Measurements from ENCODE around the gene TLE3.

Gene TLE3

GRCh38 chr15:70099167-70099966 is 1.6 kb upstream of the TLE3 start:
- peak; percentile 65 for ATAC-seq
- DNase-seq, result peak; percentile 100

- ATAC-seq (no peak), DNase-seq (peak; percentile 38)
Measured at GRCh38 chr15:70098461-70099166, 897 bp upstream of the TLE3 start.

GRCh38 chr15:70098153-70098460 is 390 bp upstream of the TLE3 start:
- DNase-seq, result no peak
- no peak for ATAC-seq

DNA sequence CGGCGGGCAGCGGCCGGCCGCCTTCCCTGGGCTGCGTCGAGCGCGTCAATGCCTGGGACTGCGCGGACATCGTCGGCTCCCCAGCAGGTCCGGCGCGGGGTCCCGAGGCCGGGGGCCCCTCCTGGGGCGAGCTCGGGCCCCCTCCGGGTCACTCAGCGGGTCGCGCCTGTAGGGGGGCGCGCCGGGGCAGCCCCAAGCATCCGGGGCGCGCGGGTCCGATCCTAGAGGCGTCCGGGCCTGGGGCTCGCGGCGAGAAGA is 725 bp downstream of the TLE3 start:
- no peak for ATAC-seq

DNA sequence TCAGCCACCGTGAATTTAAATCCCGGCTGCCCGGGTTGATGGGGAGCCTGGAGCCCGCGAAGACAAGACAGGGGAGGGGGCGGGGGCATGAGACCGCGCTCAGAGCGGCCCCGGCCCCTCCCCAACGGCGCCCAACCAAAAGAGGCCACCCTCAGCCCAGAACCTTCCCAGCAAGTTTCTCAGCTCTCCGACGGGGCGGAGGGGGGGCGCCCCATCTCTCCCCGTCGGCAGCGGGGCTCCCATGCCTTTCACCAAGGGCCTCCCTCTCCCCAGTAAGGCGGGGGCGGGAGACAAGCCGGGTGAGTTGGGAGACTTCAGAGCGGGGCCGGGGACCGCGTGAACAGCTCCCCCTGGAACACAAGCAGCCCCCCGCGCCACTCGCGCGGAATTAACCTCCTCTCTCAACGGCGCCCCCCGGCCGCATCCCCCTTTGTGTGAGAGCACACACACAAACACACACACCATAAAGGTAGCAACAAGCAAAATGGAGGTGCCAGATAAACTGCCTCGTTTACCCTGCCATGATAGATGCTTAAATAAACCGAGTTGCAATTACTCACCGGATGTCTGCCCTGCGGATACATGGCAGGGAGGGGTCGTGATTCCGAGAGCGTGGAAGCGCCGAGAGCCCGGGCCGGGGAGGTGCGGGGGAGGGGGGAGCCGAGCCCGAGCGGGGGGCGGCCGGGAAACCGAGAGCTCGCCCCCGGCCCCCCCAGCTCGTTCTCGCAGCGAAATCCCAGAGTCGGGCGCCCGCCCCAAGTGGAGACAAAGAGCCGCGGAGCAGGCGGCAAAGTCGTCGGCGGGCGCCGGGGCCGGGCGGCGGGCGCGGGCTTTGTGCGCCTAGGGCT is 1.3 kb downstream of the TLE3 start:
- ATAC-seq, result peak; percentile 5

More for the DNA sequence above, 725 bp downstream of the TLE3 start:
- DNase-seq, result no peak

DNA sequence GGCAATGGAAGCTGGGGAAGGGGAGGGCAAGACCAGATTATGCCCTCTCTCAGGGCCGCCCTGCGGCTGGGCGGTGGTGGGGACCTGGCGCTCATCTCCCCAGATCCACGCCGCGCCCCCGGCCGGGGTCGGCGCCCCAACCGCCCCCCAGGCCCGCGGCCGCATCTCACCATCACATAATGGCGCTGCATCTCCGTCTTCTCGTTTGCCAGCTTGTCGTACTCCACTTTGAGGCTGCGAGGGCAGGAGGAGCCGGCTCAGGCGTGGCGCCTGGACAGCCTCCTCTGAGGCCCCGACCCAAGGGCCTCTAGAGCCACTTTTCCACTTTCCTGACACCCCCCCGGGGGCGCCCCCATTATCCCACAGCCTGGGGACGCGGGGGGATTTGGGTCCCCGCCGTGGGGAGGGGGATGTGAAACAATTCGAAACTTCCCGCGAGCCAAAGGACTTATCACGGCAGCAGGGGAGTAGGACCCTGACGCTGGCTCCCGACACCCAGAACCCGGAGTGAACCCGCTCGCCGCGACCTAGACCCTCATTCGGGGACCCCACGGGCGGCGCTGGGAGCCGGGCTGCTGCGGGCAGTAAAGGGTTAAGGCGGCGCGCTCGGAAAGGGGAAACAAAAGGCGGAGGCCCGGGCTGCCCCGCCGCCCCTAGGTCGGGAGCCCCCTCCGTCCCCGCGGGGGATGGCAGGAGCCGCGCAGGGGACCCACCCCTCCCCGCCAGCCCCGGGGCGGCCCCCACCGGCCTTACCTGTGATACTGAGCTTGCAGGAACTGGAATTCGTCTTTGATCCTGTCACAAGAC is 2.1 kb downstream of the TLE3 start:
- ATAC-seq (no peak), DNase-seq (peak; percentile 71)

More for the DNA sequence above, 1.3 kb downstream of the TLE3 start:
- peak; percentile 73 for DNase-seq

GRCh38 chr15:70094690-70095311 is 2.9 kb downstream of the TLE3 start:
- no peak for ATAC-seq
- DNase-seq, result no peak

- no peak for ATAC-seq
Measured at GRCh38 chr15:70093481-70094319, 4.0 kb downstream of the TLE3 start.

GRCh38 chr15:70093070-70093469 is 4.6 kb downstream of the TLE3 start:
- ATAC-seq (no peak), DNase-seq (no peak)

More at GRCh38 chr15:70093481-70094319, 4.0 kb downstream of the TLE3 start:
- DNase-seq, result no peak

DNA sequence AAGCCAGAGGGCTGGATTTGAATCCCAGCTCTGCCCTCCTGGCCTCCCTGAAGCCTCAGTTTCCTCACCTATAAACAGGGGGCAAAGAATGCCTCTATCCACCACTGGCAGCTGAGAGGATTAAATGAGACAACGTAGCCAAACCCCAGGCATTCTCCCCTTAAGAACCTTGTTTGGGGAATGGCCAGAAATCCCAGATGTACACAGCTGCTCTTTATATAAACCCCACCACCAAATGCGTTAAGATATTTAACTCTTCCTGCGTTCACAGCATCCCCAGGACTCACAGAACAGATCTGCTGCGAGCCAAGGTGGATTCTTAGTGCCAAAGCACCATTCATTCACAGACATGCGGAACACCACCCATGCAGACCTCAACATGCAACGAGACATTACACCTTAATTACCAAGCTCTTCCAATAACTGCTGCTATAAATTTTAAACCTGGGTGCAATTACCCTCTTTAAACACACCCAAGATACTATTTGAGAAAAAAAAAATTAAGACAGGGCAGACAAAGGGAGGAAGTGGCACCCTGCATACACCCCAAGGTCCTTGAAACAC is 5.2 kb downstream of the TLE3 start:
- no peak for DNase-seq

DNA sequence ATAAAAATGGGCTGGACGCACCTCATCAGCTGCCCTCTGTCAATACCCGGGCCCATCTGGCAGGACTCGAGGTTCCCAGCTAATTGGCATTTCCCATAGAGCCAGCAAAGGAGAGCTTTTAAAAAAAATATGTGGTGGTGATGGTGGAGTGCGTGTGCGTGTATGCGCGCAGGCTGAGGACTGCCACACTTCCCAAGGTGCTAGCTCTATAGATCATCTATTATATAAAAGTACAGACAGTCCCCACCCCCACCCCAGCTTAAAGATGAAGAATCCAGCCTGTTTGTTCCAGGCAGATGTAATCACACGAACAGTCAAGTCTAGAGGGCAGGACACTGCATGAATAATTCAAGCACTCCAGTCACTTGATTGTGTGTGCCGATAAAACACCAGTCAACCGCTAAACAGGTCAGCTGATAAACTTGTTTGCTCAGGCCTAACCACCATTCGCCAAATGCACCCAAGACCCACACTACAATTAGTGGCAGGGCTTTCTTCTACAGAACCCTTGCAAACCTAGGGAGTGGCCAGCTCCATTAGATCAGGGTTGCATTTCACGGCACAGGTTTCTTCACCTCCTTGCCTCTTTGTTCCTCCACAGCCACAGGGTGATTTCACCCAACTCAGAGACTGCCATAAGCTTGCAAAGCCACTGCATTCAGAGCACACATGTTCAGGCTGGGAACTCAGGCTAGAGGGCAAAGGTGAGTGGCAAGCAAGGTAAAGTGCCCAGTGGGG is 5.8 kb downstream of the TLE3 start:
- ATAC-seq, result peak; percentile 17
- no peak for DNase-seq

More for the DNA sequence above, 5.2 kb downstream of the TLE3 start:
- no peak for ATAC-seq

DNA sequence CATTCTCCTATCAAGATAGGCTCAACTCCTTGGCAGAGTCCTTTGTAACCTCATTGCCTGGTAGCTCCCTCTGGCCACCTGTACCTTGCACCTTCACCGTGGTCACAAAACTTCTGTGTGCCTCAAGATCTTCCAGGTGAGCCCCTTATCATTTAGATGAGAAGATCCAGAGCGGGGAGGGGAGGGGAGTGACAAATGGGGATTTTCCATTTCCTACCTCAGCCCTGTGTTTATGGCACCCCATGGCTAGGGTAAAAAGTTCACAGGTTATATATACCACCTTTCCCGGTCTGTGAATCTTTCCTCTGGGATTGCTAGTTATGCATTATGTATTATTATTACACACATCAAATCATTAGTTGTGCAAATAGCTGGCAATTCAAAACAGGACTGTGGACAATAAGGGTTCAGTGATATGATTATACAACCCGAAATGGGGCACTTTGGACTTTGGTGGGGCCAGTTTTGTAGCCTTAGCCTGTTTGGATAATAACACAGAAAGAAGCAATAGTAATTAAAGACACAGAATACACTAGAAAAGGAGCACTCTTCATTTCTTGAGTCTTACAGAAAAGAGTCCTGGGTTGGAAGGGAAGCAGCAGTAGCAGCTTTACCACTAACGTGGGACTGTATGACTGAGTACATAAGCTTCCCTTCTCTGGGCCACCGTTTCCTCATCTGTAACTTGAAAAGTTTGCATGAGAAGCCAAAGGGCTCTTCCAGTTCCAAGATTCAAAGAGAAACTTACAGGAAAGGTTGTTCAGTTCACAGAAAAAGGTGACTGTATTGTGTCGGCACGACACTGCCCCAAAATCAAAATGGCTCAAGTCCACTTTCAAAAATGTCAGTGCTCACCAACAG is 7.1 kb downstream of the TLE3 start:
- ATAC-seq (no peak), DNase-seq (no peak)

GRCh38 chr15:70089692-70089971 is 8.1 kb downstream of the TLE3 start:
- no peak for ATAC-seq
- no peak for DNase-seq

- no peak for DNase-seq
- no peak for ATAC-seq
Measured at GRCh38 chr15:70088887-70089691, 8.6 kb downstream of the TLE3 start.

GRCh38 chr15:70088455-70088854 is 9.3 kb downstream of the TLE3 start:
- ATAC-seq (no peak), DNase-seq (no peak)

DNA sequence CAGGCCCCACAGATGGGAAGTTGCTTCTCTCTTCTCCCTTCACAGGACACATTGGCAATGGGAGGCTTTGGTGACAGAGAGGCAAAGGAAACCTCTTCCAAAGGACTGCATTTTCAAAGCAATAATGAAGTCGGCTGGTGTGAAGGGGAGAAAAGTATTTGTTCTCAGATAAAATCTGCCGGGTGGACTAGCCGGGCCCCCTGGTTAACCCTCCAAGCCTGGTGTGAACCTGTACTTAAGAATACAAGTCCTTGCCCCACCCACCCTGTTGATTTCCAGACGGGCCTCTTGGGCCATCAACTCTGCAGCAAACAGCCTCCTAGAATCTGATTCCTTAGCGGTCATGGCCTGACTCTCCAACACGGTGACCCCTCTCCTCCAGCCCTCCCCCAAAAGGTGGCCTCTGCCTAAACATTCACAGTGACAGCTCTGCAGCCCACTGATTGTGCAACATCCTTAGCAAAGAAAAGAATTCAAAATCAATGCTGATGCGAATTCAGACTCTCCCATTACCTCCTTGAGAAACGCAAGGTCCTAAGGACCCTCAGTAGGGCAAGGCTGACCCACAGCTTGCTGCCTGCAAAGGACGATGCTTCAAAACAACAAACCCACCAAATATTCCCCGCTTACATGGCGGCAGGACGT is 9.9 kb downstream of the TLE3 start:
- DNase-seq, result no peak
- no peak for ATAC-seq

- ATAC-seq, result no peak
- DNase-seq, result no peak
Measured at GRCh38 chr15:70086636-70087035, 11.1 kb downstream of the TLE3 start.

GRCh38 chr15:70084461-70084860 is 13.3 kb downstream of the TLE3 start:
- DNase-seq (no peak), ATAC-seq (peak; percentile 15)

Measured in stimulated activated naive CD8-positive, alpha-beta T cell treated with anti-CD3 and anti-CD28 coated beads, Interleukin-15, Interleukin-2, amounts not matched to agents 100 U/mL and 50 U/mL, for 24 hours (primary cell).